Inferior parietal cortex (tissue), 1 donor: ENCODE data around the gene PAF1.
A peak's percentile ranks its signal among the peaks of the same experiment; 100 is the strongest.
"Not testable (repeated sequence)": the region's sequence is repeated elsewhere in the genome, so short reads cannot be mapped to it uniquely, and the experiment has no call there.

Experiments
- DNase-seq: peaks from one replicate; pipeline ENCODE4 v3.0.0-alpha.2; 2016; ENCODE audit errors: extremely low spot score

The PAF1 gene

DNA sequence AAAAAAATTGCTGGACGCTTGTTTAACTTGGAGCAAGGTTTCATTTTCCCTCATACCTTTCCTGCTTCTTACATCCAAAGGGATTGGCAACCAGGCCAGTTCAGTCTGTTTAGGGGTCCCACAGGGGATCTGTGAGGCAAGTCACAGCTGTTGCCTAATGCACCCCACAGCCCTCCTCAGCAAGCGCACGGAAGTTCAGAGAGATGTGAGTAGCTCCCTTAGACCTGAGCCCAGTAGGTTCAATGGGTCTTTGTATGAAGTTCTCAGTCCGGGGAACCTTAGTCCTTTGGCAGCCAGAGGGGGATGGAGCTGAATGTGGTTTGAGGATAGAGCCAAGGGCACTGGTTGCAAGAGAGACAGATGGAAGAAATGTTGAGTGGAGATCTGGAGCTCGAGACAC, 35.7 kb downstream of the PAF1 start:
- DNase-seq, result no peak

DNA sequence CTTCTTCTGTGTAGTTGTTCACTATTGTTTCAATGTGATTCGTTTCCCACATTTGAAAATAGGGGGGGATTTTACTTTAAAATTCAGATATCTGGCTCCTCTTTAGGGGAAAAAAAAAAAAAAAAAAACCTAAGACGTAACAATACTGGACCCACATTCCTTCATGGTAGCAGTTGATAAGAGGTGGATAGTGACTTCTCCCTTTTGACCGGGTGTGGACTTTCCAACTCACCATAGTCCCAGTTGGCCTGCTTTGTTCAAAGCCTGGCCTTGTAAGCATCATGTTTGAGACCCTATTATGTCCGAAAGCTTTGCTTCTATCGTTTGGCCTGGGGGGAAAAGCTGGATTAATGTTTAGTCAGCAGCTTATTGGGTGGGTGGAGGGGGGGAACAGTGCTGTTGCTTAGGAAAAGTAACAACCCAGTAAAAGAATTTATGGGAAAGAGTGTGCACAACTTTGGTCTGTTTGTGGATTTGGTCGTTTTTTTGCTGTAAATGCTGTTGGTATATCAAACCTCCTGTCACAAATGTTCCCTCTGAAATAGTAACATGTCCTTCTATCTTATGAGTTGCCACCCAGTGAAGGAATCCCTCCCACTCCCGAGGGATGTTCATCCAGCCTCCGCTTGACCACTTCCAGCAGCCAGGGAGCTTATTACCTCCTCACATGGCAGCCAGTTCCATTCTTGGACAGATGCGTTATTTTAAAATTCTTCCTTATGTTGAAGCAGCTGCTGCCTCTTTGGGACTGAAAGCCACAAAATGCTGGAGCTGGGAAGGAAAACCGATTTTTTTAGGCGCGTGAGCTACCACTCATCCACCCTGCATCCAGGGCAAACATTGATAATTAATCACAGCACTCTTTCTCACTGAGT, 38.3 kb downstream of the PAF1 start:
- DNase-seq, result peak; percentile 64

DNA sequence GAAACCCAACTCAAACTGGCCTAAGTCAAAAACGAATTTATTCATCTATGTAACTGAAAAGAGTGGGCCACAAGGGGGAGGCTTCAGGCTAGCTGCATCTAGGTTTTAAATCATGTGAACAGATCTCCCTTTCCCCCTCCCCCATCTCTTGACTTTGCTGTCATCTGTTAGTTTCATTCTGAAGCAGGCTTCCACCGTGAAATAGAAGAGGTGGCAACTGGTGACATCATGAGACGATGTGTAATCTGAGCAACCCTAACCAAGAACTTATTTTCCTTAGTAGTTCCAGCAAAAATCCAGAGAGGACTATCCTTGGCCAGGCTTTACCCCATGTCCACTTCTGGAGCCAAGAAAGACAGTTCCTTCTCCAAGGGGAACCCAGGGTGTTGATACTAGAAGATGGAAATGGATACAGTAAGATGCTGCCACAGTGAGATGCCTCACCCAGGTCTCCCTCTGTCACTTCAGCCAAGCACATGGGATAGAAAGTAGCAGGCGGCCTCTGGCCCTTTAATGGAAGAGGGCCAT, 39.3 kb downstream of the PAF1 start:
- no peak for DNase-seq

DNA sequence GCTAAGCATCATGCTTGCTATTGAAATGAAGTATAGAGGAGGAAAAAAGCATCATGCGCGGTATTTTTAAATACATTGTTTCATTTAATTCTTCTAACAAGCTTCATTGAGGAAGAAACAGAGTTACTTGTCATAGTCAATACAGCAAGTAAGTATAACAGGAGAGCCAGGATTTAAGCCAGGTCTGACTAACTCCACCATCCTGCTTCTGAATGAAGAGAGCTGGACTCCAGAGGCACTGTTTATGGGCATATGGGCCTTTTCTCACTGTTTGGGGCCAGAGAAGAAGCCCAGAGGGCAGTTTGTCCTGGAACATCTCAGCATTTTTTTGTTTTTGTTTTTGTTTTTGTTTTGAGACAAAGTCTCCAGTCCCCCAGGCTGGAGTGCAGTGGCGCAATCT, 40.8 kb downstream of the PAF1 start:
- no peak for DNase-seq

DNA sequence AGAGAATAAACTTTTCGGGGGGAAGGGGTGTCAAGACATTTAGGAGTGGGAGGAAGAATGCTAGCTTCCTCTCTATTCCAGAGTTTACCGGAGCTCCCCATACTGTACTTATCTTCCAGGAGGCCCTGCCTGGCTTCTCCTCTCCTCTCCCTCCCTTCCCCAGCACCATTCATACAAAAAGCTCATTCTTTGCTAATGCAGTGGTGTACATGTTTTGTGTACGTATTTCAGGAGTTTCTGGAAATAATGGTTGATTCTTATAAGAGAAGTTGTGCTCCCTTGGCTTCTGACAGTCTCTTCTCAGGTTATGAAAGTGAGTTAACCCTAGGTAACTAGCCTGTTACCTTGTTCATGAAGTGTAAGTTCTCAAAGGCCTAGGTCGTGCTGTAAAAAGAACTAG, 41.6 kb downstream of the PAF1 start:
- no peak for DNase-seq

DNA sequence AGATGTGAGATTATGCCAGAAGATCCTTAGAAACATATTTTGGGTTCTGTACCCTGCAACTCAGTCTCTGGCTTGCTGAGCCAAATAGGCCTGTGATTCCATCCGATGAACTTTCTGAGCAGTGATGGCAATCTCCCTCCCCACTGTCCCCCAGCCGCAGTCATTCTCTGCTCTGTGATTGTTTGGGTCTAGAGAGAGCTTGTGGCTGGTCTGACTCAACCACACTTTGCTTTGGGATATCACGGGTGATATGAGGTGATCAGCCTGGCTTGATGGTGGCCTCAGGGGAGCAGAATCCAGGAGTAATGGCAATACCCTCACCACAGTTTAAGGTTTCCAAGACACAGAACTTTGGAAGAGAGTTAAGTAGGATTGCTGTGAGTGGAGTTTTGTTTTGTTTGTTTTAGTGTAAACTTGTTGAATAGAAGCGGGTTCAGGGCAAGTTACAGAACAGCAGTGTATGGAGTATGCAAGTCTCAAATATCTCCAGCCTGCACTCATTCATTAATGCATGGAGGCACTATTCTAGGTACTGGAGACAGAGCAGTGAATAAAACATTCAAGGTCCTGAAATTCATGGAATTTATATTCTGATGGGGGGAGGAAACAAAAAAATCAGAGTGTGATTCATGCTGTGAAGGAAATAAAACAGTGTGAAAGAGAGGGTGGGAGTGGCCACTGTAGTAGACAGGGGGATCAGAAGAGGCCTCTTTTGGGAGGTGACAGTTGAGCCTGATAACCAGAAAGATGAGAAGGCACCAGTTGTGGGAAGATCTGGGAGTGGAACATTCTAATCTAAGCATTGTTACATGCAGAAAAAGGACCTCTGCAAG, 43.4 kb downstream of the PAF1 start:
- no peak for DNase-seq

DNA sequence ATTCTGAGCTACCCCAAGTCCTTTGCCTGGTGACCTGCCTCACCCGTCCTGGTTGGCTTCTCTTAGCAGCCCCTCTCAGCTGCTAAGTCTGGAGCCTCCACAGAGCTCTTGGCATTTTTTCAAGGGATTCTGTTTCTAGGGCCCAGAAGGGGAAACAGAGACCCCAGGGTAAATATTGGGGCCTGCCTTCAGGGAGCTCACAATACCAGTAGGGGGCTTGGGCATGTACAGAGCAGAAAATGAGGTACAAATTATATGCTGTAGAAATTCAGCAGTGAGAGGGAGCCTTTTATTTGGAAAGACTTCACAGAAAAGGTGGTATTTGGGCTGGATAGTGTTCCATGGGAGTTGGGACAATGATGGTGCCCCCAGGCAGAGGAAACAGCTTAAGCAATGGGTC, 45.0 kb downstream of the PAF1 start:
- DNase-seq, result no peak

DNA sequence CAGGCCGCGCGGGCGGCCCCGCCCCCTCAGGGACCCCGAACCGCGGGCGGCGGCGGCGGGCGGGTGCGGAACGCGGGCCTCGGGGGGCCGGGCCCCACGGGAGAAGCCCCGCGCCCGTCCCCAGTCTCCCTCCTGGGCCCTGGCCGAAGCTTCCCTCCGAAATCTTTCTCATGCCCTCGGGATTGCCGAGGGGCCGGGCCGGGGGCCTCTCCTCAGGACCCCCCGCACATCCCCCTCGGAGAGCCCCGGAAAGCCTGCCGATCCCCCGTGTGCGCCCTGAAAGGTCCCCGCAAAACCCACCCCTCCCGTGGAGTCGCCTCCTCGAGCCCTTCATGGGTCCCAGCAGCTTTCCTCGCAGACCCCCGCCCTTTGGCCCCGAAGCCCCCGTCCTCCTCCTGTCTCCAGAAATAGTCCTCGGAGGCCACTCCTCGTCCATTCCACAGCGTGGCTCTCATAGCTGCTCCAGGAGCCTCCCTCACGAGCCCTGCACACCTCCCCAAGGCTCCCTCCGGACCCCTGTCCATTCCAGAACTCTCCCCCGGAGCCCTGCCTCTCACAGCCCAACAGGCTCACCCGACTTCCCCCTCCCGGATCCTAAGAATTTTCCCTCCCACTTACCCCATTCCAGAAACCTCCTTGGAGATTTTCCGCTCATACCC, 48.1 kb downstream of the PAF1 start:
- no peak for DNase-seq

DNA sequence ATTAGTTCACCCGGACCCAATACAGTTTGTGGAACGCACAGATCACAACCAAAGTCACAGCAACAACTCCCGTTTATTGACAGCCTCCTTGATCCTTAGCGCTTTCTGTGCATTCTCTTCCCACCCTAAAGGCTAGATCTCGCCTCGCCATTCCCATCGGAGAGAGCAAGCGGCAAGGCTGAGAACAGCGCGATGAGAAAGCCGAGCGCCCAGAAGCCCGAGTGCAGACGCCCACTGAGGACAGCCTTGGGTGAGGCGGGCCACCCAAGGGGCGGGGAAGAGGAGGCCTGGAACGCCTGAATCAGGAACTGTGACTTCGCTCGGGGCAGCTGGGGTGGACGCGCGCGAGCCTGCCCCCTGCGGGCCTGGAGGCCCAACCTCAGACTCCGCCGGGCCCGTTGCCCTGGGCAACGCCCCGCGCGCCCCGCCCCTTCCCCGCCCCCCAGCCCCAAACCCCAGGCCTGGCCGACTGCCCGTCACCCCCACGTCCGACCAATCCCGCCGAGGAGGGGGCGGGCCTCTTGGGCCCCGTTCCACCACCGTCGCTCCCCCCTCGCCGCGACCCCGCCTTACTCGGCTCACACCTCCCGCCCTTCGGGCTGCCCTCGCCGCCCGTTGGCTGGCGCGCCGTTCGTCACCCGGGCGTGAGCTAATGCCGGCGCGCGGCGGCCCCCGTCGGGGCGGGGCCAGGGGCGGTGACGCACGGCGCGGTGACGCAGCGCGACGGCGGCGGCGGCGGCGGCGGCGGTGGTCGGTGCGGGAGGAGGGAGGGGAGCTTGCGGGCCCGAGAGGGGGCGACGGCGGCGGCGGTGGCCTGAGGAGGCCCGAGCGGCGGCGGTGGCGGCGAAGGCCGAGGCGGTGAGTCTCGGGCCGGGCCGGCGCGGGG, 48.9 kb downstream of the PAF1 start, which contains the start of gene SAMD4B:
SAMD4B (plus strand) TSS at position 703 of the 886 bp plus-strand sequence. CDS start 14,473 bp downstream, outside the sequence.
- DNase-seq, result peak; percentile 94

DNA sequence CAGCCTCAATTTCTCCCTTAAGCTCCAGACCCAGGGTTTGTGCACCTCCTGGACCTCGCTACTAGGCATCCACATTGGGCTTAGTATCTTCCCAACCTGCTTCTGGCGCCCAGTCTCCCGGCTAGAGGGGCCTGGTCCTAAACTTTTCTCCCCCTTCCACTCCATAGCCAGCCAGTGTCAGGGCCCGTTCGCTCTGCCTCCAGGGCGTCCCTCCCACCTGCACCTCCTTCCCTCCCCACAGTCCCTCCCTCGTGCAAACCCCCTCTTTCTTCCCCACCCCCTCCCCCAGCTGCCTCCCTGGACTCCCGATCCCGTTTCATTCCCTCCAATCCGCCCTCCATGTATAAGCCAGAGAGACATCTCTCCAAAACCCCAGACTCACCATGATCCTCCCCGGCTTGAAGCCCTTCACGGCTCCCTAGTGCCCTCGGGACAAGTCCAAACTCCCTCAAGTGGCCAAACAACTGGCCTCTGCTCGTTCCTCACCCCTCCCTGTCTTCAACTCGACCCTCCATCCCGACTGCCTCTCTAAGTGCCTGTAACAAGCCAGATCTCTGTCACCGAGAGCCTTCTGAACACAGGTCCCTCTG, 49.7 kb downstream of the PAF1 start:
- peak; percentile 30 for DNase-seq

DNA sequence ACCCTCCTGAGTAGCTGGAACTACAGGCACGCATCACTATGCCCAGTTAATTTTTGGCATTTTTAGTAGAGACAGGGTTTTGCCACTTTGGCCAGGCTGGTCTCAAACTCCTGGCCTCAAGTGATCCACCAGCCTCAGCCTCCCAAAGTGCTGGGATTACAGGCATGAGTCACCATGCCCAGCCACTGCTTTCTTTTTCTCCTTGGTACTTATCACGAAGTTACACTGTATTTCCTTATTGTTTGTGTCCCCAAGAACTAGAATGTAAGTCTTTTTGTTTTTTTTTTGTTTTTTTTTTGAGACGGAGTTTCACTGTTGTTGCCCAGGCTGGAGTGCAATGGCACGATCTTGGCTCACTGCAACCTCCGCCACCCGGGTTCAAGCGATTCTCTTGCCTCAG, 50.8 kb downstream of the PAF1 start:
- not testable (repeated sequence) for DNase-seq

DNA sequence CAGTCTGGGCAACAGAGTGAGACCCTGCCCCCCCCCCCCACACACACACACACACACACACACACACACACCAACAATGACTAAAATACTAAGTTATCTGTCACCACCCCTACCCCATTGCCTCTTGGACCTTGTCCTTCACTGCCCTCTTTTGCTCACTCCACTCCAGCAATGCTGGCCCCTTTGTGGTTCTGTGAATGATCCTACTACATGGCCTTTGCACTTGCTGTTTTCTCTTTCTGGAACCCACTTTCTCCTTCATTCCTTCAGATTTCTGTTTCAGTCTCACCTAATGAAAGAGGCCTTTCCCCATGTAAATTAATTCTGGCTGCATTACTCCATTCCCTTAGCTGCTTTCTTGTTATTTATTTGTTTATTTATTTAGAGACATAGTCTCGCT, 51.2 kb downstream of the PAF1 start:
- no peak for DNase-seq

DNA sequence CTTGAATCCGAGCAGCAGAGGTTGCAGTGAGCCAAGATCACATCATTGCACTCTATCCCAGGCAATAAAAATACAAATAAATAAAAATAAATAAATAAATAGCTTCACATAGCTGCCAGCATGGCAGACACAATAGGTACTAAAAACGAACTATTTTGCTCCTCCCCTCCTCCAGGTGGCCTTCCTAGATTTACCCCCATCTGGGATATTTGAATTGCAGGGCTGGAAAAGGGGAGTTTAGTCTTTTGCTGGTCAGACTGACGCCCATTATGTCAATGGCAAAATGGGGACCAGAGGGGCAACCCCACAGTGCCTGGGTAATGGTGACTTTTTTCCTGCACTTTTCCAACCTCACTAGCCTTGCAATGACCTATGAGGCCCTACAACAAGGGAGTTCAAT, 54.4 kb downstream of the PAF1 start:
- DNase-seq, result no peak
